Prostate gland (tissue), 2 donors: ENCODE data around the gene FHIP1B. TPM values are rescaled to one million over a fixed set of nuclear protein-coding genes. Genes with fewer than 3 reads are reported as not detected.

Experiments
- DNase-seq: peaks from one replicate; pipeline ENCODE4 v3.0.0-alpha.2; 2019; ENCODE audit warnings: low spot score
- H3K27ac ChIP-seq, 2 donors: fragments of 200-600 bp; sonication (generic); 2 replicates each; pipeline ENCODE4 v1.5.1; 2017 to 2019
- H3K27me3 ChIP-seq: fragments of 200-600 bp; sonication (generic); replicated peaks from 2 replicates; pipeline ENCODE4 v1.5.1; 2019; ENCODE audit not compliant: insufficient read depth
- H3K36me3 ChIP-seq, 2 donors: fragments of 200-600 bp; sonication (generic); 1 replicate in 1 of 2; 2 replicates in 1 of 2; pipeline versions ENCODE4 v1.5.1 to v1.8.1; 2017 to 2019
- H3K4me1 ChIP-seq: fragments of 200-600 bp; sonication (generic); replicated peaks from 2 replicates; pipeline ENCODE4 v1.5.1; 2019
- H3K4me3 ChIP-seq, 2 donors: fragments of 200-600 bp; sonication (generic); 2 replicates each; pipeline ENCODE4 v1.5.1; 2017 to 2019
- H3K9me3 ChIP-seq: fragments of 200-600 bp; sonication (generic); 2 replicates; pipeline ENCODE4 v1.5.1; 2017
- POLR2A ChIP-seq: fragments of 450-650 bp; IDR thresholded peaks from one replicate; pipeline ENCODE4 v1.6.1; 2016; ENCODE audit warnings: antibody characterized with exemption, mild to moderate bottlenecking
- POLR2AphosphoS5 ChIP-seq: sonication (generic); formaldehyde crosslinking; IDR thresholded peaks from one replicate; pipeline ENCODE4 v1.6.1; 2017; ENCODE audit warnings: antibody characterized with exemption
- WGBS: methylation state at CpG from one replicate; pipeline ENCODE4 v1.1.5; 2018; 5-methylcytosine and 5-hydroxymethylcytosine counted together
- intact Hi-C: fragments of 100-400 bp; cut with DNase I; formaldehyde crosslinking; loops from one replicate; pipeline ENCODE4 v1.14.2; 2022
- total RNA-seq, 2 donors: library from RNA; depleted of rRNA; stranded (reverse); fragments of >200 nt; gene quantifications; one replicate each; pipeline ENCODE4 v1.1.0, GENCODE V29; 2016
- TF ChIP-seq, protein P1 (sequence below), 4 experiments: fragments of 200-600 bp in 2 of 4; fragments of 450-650 bp in 2 of 4; sonication (generic) in 2 of 4; IDR thresholded peaks; 1 replicate in 3 of 4; 2 replicates in 1 of 4; pipeline ENCODE4 v1.5.1; 2016 to 2019; ENCODE audit warnings: antibody characterized with exemption in 4 of 4, mild to moderate bottlenecking in 2 of 4, moderate library complexity in 2 of 4

FHIP1B gene
- total RNA-seq, 2 donors from 2014 or later: 50.6 to 105 TPM

DNA sequence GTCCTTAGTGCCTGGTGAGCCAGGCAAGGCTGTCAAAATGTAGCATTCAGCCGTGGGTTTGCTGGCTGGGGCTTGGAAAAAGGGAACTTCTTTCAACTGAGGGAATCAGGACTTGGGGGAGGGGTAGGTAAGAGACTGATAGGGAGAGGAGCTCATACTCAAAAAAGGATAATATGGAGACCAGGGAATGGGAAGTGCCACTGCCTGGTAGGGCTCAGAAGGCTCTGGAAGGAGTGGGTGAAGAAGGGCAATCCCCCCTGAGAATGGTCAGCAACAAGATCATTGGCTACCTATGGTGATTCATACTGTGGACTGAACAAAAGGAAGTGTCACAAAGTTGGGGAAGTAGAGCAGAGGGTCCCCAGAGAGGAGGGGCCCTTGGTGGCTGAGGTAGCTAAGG, 6.3 kb upstream of the FHIP1B start:
- no peak for TF ChIP-seq POLR2A
- Histone ChIP-seq H3K4me1 (no peaks in the 10 kb centered on the region), H3K36me3 (no peaks in the 10 kb centered on the region), H3K4me3 (no peak overlapping the region), H3K27ac (no peak overlapping the region), H3K27me3 (no peaks in the 10 kb centered on the region), H3K9me3 (no peaks in the 10 kb centered on the region)
- intact Hi-C loops: no loop called here
- DNase-seq: no peak
- WGBS: 77% methylated on average over 1 of the region's 1 CpG

DNA sequence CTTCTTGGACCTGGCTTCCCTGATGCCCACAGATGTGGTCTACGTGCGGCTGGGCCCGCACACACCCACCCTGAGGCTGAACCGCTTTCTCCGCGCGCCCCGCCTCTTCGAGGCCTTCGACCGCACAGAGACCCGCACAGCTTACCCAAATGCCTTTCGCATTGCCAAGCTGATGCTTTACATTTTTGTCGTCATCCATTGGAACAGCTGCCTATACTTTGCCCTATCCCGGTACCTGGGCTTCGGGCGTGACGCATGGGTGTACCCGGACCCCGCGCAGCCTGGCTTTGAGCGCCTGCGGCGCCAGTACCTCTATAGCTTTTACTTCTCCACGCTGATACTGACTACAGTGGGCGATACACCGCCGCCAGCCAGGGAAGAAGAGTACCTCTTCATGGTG, 5.7 kb upstream of the FHIP1B start:
- H3K36me3 ChIP-seq: no peaks in the 10 kb centered on the region
- H3K4me1 ChIP-seq: no peaks in the 10 kb centered on the region
- H3K9me3 ChIP-seq: no peaks in the 10 kb centered on the region
- no peaks in the 10 kb centered on the region for H3K27me3 ChIP-seq
- WGBS: 98% methylated on average over 28 of the region's 28 CpGs
- H3K27ac ChIP-seq: no peak overlapping the region
- DNase-seq: no peak
- no peak overlapping the region for H3K4me3 ChIP-seq
- intact Hi-C loops: no loop called here
- TF ChIP-seq POLR2A (no peak), POLR2AphosphoS5 (no peak)
- TF ChIP-seq, protein P1, sequence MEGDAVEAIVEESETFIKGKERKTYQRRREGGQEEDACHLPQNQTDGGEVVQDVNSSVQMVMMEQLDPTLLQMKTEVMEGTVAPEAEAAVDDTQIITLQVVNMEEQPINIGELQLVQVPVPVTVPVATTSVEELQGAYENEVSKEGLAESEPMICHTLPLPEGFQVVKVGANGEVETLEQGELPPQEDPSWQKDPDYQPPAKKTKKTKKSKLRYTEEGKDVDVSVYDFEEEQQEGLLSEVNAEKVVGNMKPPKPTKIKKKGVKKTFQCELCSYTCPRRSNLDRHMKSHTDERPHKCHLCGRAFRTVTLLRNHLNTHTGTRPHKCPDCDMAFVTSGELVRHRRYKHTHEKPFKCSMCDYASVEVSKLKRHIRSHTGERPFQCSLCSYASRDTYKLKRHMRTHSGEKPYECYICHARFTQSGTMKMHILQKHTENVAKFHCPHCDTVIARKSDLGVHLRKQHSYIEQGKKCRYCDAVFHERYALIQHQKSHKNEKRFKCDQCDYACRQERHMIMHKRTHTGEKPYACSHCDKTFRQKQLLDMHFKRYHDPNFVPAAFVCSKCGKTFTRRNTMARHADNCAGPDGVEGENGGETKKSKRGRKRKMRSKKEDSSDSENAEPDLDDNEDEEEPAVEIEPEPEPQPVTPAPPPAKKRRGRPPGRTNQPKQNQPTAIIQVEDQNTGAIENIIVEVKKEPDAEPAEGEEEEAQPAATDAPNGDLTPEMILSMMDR (IDR thresholded peaks at IDR 0.05): no peak

DNA sequence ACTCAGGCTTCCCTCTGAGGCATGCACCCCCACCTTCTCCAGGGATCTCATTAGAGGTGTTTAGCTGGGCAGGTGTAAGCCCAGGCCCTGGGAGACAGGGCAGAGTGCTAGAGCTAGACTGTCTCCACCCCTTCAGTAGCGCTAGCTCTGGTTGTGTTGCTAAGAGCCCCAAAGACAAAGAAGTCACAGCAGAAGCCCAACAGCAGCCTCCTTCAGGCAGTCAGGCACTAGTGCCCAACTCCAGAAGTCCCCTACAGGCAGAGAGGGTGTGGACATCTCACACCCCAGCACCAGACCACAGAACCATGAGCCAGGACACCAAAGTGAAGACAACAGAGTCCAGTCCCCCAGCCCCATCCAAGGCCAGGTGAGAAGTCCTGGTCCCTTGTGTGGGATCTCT, 4.5 kb upstream of the FHIP1B start, which contains the start of gene CNGA4:
Gene CNGA4, plus strand, starts transcription at position 188 of the 400 bp plus-strand sequence. Its CDS starts 118 bp downstream, at position 306.
- Histone ChIP-seq H3K4me3 (no peak within 1 kb of the TSS), H3K27me3 (no peaks in the 10 kb centered on the region), H3K4me1 (no peaks in the 10 kb centered on the region), H3K36me3 (no peaks in the 10 kb centered on the region), H3K9me3 (no peaks in the 10 kb centered on the region), H3K27ac (no peak within 1 kb of the TSS)
- WGBS: 100% methylated on average over 1 of the region's 1 CpG
- TF ChIP-seq POLR2AphosphoS5 (no peak), POLR2A (no peak)
- TF ChIP-seq, protein P1 (IDR thresholded peaks at IDR 0.05): no peak
- intact Hi-C loops: no loop called here
- no peak for DNase-seq

DNA sequence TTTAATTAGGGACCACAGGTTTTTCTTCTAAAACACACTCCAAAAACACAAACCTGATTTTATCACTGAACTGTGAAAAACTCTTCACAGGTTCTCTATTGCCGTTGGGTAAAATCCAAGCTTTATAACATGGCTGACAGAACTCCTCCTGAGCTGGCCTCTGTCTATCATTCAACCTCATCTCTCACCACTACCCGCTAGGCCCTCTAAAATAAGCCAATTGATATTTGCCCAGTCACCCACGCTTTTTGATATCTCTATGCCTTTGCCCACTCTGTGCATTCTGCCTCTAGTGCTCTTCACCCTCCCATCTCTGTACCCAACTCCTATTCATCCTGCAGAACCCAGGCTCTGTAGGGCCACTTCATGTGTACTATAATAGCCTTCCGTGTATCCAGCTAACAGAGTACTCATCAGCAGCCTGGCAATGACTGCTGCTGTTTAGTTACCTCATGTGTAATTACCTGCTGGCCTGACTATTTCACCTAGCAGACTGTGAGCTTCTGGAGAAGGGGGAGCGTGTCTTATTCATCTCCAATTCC, 3.4 kb upstream of the FHIP1B start:
- whole genome bisulfite sequencing: 86% methylated on average over 5 of the region's 5 CpGs
- H3K4me3 ChIP-seq: no peak overlapping the region
- H3K36me3 ChIP-seq: no peaks in the 10 kb centered on the region
- intact Hi-C loops: no loop called here
- no peaks in the 10 kb centered on the region for H3K9me3 ChIP-seq
- H3K27ac ChIP-seq: no peak overlapping the region
- no peaks in the 10 kb centered on the region for H3K27me3 ChIP-seq
- TF ChIP-seq POLR2A (no peak), POLR2AphosphoS5 (no peak)
- H3K4me1 ChIP-seq: no peaks in the 10 kb centered on the region
- DNase-seq: no peak

DNA sequence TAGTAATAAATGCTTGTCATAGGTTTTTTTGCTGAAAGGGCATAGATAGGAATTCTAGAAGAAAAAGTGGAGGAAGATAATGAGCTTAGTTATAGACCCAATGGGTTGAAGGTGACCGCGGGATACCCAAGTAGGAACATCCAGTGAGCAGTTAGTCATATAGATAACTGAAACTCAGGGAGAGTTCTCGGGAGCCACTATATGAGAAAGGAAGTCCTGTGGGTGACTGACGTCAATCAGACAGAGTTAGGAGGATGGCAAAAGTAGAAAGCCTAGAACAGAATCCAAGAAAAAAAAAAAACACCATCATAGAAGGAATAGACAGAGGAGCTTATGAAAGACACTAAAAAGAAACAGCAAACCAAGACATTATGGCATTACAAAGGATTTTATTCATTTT, 2.8 kb upstream of the FHIP1B start:
- Histone ChIP-seq H3K36me3 (no peaks in the 10 kb centered on the region), H3K4me1 (no peaks in the 10 kb centered on the region), H3K9me3 (no peaks in the 10 kb centered on the region), H3K27me3 (no peaks in the 10 kb centered on the region), H3K27ac (no peak overlapping the region), H3K4me3 (no peak overlapping the region)
- intact Hi-C loops: no loop called here
- DNase-seq: no peak
- 78% methylated on average over 4 of the region's 4 CpGs for WGBS
- TF ChIP-seq POLR2A: no peak

DNA sequence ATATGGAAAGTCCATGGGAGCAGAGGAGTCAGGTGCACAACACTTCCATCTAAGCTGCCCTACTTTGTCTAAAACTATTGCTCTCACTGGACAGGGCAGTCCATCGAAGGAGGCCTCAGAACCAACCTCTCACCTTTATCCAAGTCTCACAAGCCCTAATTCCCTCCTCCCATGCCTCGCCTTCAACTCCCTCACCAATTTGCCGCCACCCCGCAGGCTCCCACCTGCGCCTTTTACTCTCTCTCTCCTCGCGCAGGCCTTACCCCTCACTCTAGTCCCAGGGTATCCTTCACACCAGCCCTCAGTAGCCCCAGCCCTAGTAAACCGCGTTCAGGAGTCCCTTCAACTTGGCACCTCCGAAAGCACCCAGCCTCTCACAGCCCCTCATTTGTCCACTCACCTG, 451 bp downstream of the FHIP1B start:
- peak overlapping the region; percentile 63 to 70 for H3K4me3 ChIP-seq
- H3K27ac ChIP-seq: peak overlapping the region; percentile 78 to 85
- intact Hi-C loops: loop anchor here (2.0 kb wide), 1 partner anchor 85 kb away; no protein-coding TSS in a partner anchor
- H3K36me3 ChIP-seq: no peaks in the 10 kb centered on the region
- H3K4me1 ChIP-seq: no peaks in the 10 kb centered on the region
- no peak for DNase-seq
- no peak for TF ChIP-seq POLR2AphosphoS5
- TF ChIP-seq POLR2A: no peak
- TF ChIP-seq, protein P1 (IDR thresholded peaks at IDR 0.05): no peak
- H3K27me3 ChIP-seq: no peaks in the 10 kb centered on the region
- H3K9me3 ChIP-seq: no peaks in the 10 kb centered on the region
- under 1% methylated on average over 10 of the region's 10 CpGs for WGBS
